Endodermal cell (in vitro differentiated cells): ENCODE results near the gene SLC35A3. TPM values are rescaled to one million over a fixed set of nuclear protein-coding genes. Genes with fewer than 3 reads are reported as not detected.

Source experiments
- DNase-seq: peaks from one replicate; pipeline ENCODE4 v3.0.0-alpha.2; 2017
- H3K27ac ChIP-seq: 2 replicates; pipeline ENCODE4 v1.5.1; 2013; ENCODE audit warnings: mild to moderate bottlenecking, low read depth, low read length, moderate library complexity
- H3K27me3 ChIP-seq: 2 replicates; pipeline ENCODE4 v1.6.1; 2013; ENCODE audit warnings: mild to moderate bottlenecking, low read length, moderate library complexity; ENCODE audit not compliant: insufficient read depth, control insufficient read depth, poor library complexity, severe bottlenecking
- H3K36me3 ChIP-seq: 2 replicates; pipeline ENCODE4 v1.7.0; 2013; ENCODE audit warnings: mild to moderate bottlenecking, low read length, moderate library complexity; ENCODE audit not compliant: control insufficient read depth, insufficient read depth
- H3K4me1 ChIP-seq: one replicate; pipeline ENCODE4 v1.7.0; 2013; ENCODE audit warnings: low read length; ENCODE audit not compliant: control insufficient read depth, insufficient read depth
- H3K4me3 ChIP-seq: 2 replicates; pipeline ENCODE4 v1.5.1; 2013; ENCODE audit warnings: mild to moderate bottlenecking, low read length, moderate library complexity
- H3K9ac ChIP-seq: 2 replicates; pipeline ENCODE4 v1.6.1; 2013; ENCODE audit warnings: mild to moderate bottlenecking, low read length, moderate library complexity; ENCODE audit not compliant: poor library complexity, severe bottlenecking; ENCODE audit errors: extremely low read depth
- H3K9me3 ChIP-seq: 2 replicates; pipeline ENCODE4 v1.6.1; 2013; ENCODE audit warnings: mild to moderate bottlenecking, low read length, moderate library complexity; ENCODE audit not compliant: control insufficient read depth
- H3K27ac Mint-ChIP-seq: 2 replicates; pipeline ENCODE4 v1.8.0; 2020; ENCODE audit warnings: mixed read lengths
- H3K27me3 Mint-ChIP-seq: 2 replicates; pipeline ENCODE4 v1.8.0; 2021; ENCODE audit warnings: mild to moderate bottlenecking, mixed read lengths; ENCODE audit not compliant: insufficient read depth
- H3K36me3 Mint-ChIP-seq: 2 replicates; pipeline ENCODE4 v1.8.0; 2020; ENCODE audit warnings: low read depth, mixed read lengths
- H3K4me1 Mint-ChIP-seq: 2 replicates; pipeline ENCODE4 v1.8.0; 2020; ENCODE audit warnings: mixed read lengths
- H3K4me3 Mint-ChIP-seq: 2 replicates; pipeline ENCODE4 v1.8.0; 2020; ENCODE audit warnings: mild to moderate bottlenecking, moderate library complexity, mixed read lengths
- H3K9me3 Mint-ChIP-seq: 2 replicates; pipeline ENCODE4 v1.8.0; 2020; ENCODE audit warnings: mild to moderate bottlenecking, mixed read lengths
- CTCF ChIP-seq: fragments of 200-600 bp; sonication (generic); conservative IDR thresholded peaks from 2 replicates; pipeline ENCODE4 v1.5.0; 2021; ENCODE audit warnings: antibody characterized with exemption, mild to moderate bottlenecking
- WGBS, 2 experiments: methylation state at CpG; one replicate each; pipeline versions ENCODE4 v1.1.5 to v1.1.7; 2013; ENCODE audit warnings: missing lambda C conversion rate in 2 of 2, mixed read lengths in 1 of 2; ENCODE audit not compliant: insufficient coverage in 1 of 2, insufficient read length in 1 of 2; 5-methylcytosine and 5-hydroxymethylcytosine counted together
- total RNA-seq, 2 donors: library from RNA; stranded (reverse); fragmentation: NEBNext Ultra II Directional in 1 of 2; extraction: Animal tissue kit (Norgen Biotek cat#: 25700) in 1 of 2; gene quantifications; 2 replicates in 1 of 2; 3 replicates in 1 of 2; pipeline ENCODE4 v1.2.1, GENCODE V29; 2021

Gene SLC35A3
- total RNA-seq, 2 donors from 2014 or later: 41.2 to 47.0 TPM

- no peaks in the 10 kb centered on the region for H3K9me3 Mint-ChIP-seq
- Histone ChIP-seq H3K36me3 (peaks cover 90% of the 10 kb centered on the region), H3K9ac (no peak overlapping the region), H3K4me1 (no peaks in the 10 kb centered on the region), H3K4me3 (no peak overlapping the region), H3K27me3 (no peaks in the 10 kb centered on the region), H3K27ac (no peak overlapping the region), H3K9me3 (no peaks in the 10 kb centered on the region)
- H3K4me1 Mint-ChIP-seq: no peaks in the 10 kb centered on the region
- WGBS, 2 experiments: 91 to 100% methylated on average over 1 of the region's 1 CpG
- peaks cover 74% of the 10 kb centered on the region for H3K36me3 Mint-ChIP-seq
- no peak overlapping the region for H3K27ac Mint-ChIP-seq
- no peak for TF ChIP-seq CTCF
- H3K4me3 Mint-ChIP-seq: no peak overlapping the region
- H3K27me3 Mint-ChIP-seq: no peaks in the 10 kb centered on the region
- no peak for DNase-seq
Observed at GRCh38 chr1:100065183-100065968, 95.6 kb downstream of the SLC35A3 start.

GRCh38 chr1:100065969-100066227 is 96.1 kb downstream of the SLC35A3 start:
- H3K9me3 Mint-ChIP-seq: no peaks in the 10 kb centered on the region
- H3K36me3 ChIP-seq: peaks cover 90% of the 10 kb centered on the region
- H3K9me3 ChIP-seq: no peaks in the 10 kb centered on the region
- no peak overlapping the region for H3K4me3 ChIP-seq
- no peaks in the 10 kb centered on the region for H3K27me3 Mint-ChIP-seq
- DNase-seq: no peak
- H3K4me3 Mint-ChIP-seq: no peak overlapping the region
- 89% methylated on average over 2 of the region's 2 CpGs; no CpG with 5 or more reads in 1 of the 2 experiments for WGBS, 2 experiments
- no peak overlapping the region for H3K27ac ChIP-seq
- peaks cover 79% of the 10 kb centered on the region for H3K36me3 Mint-ChIP-seq
- no peaks in the 10 kb centered on the region for H3K27me3 ChIP-seq
- H3K9ac ChIP-seq: no peak overlapping the region
- H3K4me1 Mint-ChIP-seq: no peaks in the 10 kb centered on the region
- H3K27ac Mint-ChIP-seq: no peak overlapping the region
- H3K4me1 ChIP-seq: no peaks in the 10 kb centered on the region
- no peak for TF ChIP-seq CTCF

GRCh38 chr1:100070201-100070939 is 100.6 kb downstream of the SLC35A3 start:
- H3K4me3 ChIP-seq: no peak overlapping the region
- no peak for TF ChIP-seq CTCF
- no peak overlapping the region for H3K9ac ChIP-seq
- H3K36me3 ChIP-seq: peaks cover 96% of the 10 kb centered on the region
- Mint-ChIP-seq H3K27ac (no peak overlapping the region), H3K4me3 (no peak overlapping the region), H3K27me3 (no peaks in the 10 kb centered on the region), H3K9me3 (no peaks in the 10 kb centered on the region), H3K36me3 (peaks cover 78% of the 10 kb centered on the region), H3K4me1 (peaks cover 2% of the 10 kb centered on the region)
- no peaks in the 10 kb centered on the region for H3K9me3 ChIP-seq
- no peaks in the 10 kb centered on the region for H3K4me1 ChIP-seq
- no peak for DNase-seq
- H3K27ac ChIP-seq: no peak overlapping the region
- WGBS, 2 experiments: 98 to 100% methylated on average over 4 to 5 of the region's 5 CpGs
- H3K27me3 ChIP-seq: no peaks in the 10 kb centered on the region
